H1 (cell line): ENCODE results near the gene TBRG4. TPM values are rescaled to one million over a fixed set of nuclear protein-coding genes. Genes with fewer than 3 reads are reported as not detected.

Source experiments
- BACH1 ChIP-seq: IDR thresholded peaks from 2 replicates; pipeline ENCODE4 v1.6.1; 2012; ENCODE audit warnings: low read length, improper control_type of control experiment
- E2F6 ChIP-seq: IDR thresholded peaks from 2 replicates; pipeline ENCODE4 v1.6.1; 2012; ENCODE audit warnings: inconsistent platforms
- HDAC6 ChIP-seq: IDR thresholded peaks from one replicate; pipeline ENCODE4 v1.7.1; 2012; ENCODE audit warnings: low read depth, mild to moderate bottlenecking, inconsistent platforms, low read length, moderate library complexity
- JUN ChIP-seq: IDR thresholded peaks from 2 replicates; pipeline ENCODE4 v1.6.1; 2011; ENCODE audit warnings: low read depth, mild to moderate bottlenecking, improper control_type of control experiment, low read length
- MAX ChIP-seq: IDR thresholded peaks from 2 replicates; pipeline ENCODE4 v1.6.1; 2012; ENCODE audit warnings: inconsistent platforms
- RNF2 ChIP-seq: fragments of 200-900, 300-1000 bp; sonication (generic); IDR thresholded peaks from 2 replicates; pipeline ENCODE4 v1.7.1; 2016; ENCODE audit warnings: borderline replicate concordance, low read depth, mild to moderate bottlenecking, antibody characterized with exemption, low read length; ENCODE audit not compliant: poor library complexity, severe bottlenecking; ENCODE audit errors: missing control alignments
- SP1 ChIP-seq: IDR thresholded peaks from 2 replicates; pipeline ENCODE4 v1.6.1; 2011; ENCODE audit warnings: low read depth, low read length
- SUZ12 ChIP-seq: fragments of 200-600 bp; sonication (generic); IDR thresholded peaks from 2 replicates; pipeline ENCODE4 v1.6.1; 2012; ENCODE audit warnings: mild to moderate bottlenecking, inconsistent platforms, low read length, moderate library complexity, mixed read lengths
- polyA plus RNA-seq, 7 experiments: library from polyadenylated mRNA; depleted of rRNA in 3 of 7; stranded (reverse) in 5 of 7; unstranded in 2 of 7; fragments of >200 nt in 5 of 7; fragments of 200-250 nt in 2 of 7; gene quantifications; 1 replicate in 5 of 7; 2 replicates in 1 of 7; 4 replicates in 1 of 7; pipeline versions ENCODE4 v1.2.1 to v1.2.3, GENCODE V29; 2011 to 2013; ENCODE audit warnings: missing spikeins in 2 of 7, mixed read lengths in 2 of 7
- total RNA-seq: library from RNA; stranded (reverse); fragmentation: NEBNext Ultra II Directional; extraction: Animal tissue kit (Norgen Biotek cat#: 25700); gene quantifications from 2 replicates; pipeline ENCODE4 v1.2.1, GENCODE V29; 2021

The TBRG4 gene
- total and polyA plus RNA-seq, 2 of the 8 experiments (the other 6 are each of a cell fraction or from before 2014, with no cell fraction given) = 110 to 137 TPM

- TF ChIP-seq SUZ12 = no peak
- TF ChIP-seq RNF2 = no peak
- no peak for TF ChIP-seq HDAC6
- no peak for TF ChIP-seq BACH1
- no peak for TF ChIP-seq SP1
- TF ChIP-seq E2F6 = no peak
- no peak for TF ChIP-seq JUN
- TF ChIP-seq MAX = no peak
These were observed 27.2 kb upstream of the TBRG4 start (continued) for GRCh38 chr7:45138433-45139267.
